Stimulated activated CD4-positive, alpha-beta T cell treated with anti-CD3 and anti-CD28 coated beads, Interleukin-2, amount 100 ng/mL, for 4 hours (primary cell): ENCODE measurements around the gene NT5DC3.

Experiments used
- DNase-seq: peaks from one replicate; pipeline ENCODE4 v3.0.0-alpha.2; 2020; ENCODE audit warnings: low read depth

The NT5DC3 gene

GRCh38 chr12:103783744-103784664, 57.0 kb downstream of the NT5DC3 start:
- DNase-seq = no peak

- DNase-seq = no peak
These were observed 58.6 kb downstream of the NT5DC3 start for GRCh38 chr12:103782399-103782798.

GRCh38 chr12:103780992-103781391, 60.0 kb downstream of the NT5DC3 start:
- DNase-seq = no peak

DNA sequence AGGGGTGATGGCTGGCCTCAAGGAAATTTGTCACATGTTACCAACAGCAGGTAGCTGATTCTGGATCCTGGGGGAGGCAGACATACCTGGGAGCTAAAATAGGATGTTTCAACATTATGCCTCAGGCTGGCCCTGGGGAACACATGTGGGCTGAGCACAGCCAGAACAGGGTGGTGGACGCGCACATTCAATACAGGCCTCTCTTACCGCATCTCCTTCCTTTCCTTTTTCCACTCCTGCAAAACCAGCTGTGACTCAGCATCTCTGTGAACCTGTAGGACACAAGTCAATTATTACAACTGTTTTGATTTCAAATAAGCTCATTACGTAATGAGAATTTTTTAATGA, 61.0 kb downstream of the NT5DC3 start:
- DNase-seq = no peak

DNA sequence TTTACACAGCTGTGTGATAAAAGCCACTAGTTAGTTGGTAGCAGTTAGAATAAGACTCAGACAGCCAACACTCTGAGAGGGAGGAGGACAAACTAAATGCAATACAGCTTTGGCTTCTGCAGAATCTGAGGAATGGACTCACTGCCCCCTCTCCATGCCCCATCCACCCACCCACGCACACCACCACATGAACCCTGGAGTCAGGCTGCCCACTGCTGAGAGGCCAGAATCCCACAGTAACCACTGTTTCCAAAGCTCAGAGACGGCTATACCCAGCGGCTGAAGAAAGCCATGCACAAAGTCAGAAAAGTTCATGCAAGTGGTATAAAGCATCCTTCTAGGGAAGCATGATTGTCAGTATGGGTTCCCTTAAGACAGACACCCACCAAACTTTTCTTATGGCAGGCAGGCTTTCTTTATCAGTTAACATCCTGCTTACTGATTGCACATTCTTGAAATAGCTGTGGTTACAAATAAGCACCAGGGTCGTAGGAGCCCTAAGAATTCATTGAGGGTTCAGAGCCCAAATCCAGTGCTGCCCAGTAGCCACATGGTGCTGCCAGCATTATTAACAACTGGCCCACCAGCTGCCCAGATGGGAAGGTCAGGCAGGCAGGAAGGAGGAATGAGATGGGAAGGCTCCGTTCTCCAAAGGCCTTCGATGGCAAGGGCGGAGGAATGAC, 61.5 kb downstream of the NT5DC3 start:
- DNase-seq = no peak

DNA sequence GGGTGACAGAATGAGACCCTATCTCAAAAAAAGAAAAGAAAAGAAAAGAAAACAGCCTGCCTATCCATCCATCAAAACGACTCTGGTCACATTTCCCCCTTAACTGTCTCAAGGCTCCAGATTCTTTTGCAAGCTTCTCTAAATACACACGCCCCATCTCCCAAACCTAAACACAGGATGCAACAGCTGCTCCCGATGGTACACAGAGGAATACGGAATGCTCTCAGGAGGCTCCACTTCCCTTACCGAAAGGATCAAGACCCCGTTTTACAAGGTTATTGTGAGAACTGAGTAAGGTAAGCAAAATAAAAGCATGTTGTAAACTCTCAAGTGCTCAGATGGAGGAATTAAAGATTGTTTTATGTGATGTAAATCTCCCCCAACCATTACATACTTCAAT, 62.3 kb downstream of the NT5DC3 start:
- DNase-seq = no peak

DNA sequence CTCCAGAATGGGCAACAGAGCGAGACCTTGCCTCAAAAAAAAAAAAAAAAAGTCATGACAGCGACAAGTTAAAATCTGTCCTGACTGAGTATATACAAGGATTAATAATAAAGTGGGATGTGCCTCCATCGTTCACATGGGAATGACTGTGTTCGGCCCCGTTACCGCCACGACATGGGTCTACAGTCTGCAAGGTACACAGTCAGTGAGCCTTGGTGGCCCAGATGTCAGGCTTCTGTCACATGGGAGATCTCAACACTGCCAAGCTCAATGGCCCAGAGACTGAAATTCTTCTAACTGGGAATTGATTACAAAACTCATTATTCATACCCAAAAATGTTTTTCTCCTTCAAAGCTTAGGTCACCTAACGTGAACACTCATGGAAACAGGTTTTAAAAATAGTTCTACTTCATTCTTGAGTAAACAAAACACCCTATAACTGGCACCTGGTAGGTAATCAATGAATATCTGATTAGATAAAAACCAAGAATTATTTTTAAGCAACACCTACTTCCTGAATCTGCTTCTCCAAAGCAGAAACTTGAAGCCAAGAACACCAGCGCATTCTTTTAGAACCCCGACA, 66.0 kb downstream of the NT5DC3 start:
- no peak for DNase-seq

GRCh38 chr12:103773109-103773910, 67.7 kb downstream of the NT5DC3 start:
- DNase-seq = no peak

DNA sequence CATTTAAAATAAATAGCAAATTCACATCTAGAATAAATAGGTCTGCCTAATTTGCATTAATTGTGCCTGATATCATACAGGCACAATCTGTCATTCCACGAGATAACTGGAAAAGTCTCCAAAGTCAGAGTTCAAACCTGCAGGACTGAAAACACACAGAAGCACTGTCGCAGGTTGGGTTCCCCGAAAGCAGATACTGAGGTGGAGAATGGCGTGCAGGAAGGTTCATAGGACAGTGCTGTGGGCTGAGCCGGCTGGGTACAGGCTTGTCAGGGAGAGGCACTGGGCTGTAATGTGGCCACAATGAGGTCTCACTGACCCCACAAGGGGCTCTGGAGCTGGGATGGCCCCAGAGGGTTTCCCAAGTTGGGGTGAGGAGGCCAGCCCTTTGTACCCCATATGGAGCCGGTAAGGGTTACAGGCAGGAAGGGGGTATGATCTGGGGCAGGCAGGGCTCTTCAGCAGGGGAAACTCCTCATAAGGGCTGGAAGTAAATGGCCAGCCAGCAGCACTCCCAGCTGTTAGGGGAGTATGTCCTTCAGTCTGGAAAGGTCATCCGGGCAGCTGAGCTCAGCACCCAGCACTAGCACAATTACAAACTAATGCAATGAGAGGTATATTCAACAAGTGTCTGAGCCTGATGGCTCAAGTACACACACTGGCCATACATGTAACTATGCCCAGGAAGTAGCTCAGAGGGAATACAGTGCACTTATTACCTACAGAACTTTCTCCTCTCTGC, 68.5 kb downstream of the NT5DC3 start:
- no peak for DNase-seq

GRCh38 chr12:103771466-103771865, 69.6 kb downstream of the NT5DC3 start:
- DNase-seq = no peak

DNA sequence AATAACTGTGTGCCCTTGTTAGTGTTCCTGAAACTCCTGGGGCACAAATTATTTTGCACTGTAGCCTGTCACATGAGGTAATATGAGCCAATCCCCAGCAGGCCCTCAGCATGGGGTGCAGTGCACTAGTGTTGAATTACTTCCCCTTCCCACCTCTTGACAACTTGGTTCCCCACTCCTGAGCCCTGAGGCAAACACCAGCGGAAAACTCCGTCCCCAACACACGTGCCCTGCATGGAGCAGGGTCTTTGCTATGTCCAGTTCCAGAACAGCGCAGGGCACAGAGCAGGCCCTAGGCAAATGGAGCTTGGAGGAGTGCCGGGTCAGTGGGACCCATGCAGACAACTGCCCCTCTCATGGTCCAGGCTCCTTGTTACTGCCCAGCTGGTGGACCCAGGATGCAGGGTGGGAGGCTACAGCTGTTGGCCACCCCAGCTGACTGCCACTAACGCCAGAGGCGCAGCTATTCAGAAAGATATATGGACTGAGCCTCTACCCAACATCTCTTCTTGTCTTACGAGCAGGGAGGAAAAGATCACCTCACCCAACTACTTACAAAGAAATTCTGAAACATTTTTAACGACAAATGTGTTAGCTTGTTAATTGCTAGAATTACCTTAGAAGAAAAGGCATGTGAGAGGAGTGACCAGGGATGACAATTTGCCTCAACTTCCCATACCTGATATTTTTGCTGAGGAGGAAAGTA, 71.6 kb downstream of the NT5DC3 start:
- no peak for DNase-seq

DNA sequence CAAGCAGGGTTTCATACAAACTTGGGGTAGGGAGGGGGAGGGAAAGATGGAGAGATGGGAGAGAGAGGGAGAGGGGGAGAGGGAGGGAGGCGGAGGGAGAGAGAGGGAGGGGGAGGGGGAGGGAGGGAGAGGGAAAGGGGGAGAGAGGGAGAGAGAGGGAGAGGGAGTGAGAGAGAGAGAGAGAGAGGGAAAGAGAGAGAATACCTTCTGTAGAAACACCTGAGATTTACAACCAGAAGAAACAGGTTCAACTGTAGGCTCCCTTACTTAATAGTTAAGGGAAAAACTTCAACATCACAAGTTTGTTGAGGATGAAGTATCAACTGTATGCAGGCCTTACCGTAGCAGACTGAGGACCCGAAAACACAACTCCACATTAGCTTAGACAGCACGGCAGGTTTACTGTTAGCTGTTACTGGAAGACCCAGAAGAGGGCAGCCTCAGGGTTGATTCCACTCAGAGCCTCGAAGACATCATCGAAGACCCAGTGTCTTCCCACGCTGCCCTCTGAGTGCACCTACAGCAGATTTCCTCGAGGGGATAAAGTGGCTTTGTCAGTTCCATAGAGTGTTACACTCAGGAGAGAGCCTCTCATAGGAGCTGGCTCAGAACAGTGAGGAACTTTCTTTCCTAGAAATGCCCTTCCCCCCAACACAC, 72.4 kb downstream of the NT5DC3 start:
- DNase-seq = no peak

DNA sequence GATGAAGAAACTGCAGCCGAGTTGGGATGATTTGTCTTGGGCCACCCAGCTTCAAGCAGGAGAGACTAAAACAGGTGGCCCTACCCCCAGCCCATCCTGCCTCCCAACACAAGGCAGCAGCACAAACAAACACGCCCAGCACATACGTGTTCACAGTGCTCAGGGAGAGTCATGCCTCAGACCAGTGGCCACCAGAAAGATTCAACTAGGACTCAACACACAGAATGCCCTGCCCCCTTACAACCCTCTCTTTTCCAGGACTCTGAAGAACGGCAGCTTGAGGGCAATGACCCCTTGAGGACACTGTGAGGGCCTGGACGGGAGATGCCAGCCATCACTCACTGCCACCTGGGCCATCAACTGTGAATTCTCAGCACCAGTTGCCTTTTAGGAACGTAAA, 75.0 kb downstream of the NT5DC3 start:
- DNase-seq = no peak

DNA sequence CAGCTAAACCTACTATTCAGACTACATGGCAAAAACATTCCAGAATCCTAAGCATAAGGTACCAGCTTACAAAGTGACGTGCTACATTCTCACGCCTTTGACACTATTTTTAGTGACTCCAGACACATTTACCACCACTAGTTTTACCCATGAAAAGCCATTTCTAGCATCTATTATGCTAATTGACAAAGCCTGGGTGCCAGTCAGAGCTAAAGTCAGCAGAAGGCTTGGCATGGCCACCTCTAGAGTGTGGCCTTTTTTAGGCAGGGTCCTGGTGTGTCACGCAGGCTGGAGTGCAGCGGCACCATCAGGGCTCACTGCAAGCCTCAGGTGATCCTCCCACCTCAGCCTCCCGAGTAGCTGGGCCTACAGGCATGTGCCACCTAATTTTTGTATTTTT, 75.7 kb downstream of the NT5DC3 start:
- no peak for DNase-seq

DNA sequence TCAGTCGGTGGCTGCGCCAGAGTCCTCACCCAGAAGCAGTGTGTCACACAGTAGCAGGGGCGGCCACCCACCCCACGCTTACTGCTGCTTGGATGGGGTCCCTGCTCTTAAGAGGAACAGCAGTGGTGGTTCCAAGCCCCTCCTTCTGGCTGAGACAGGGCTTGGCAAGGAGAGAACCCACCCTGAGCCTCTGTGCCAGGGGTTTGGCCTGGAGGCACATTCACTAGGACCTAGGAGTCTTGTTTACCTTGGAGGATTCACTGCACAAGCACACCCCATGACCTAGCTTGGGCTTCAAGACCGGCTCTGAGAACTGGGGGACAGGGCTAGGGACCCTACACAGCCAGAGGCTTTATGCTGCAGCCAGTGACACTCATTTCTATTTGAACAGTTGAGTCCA, 78.6 kb downstream of the NT5DC3 start:
- DNase-seq = no peak

DNA sequence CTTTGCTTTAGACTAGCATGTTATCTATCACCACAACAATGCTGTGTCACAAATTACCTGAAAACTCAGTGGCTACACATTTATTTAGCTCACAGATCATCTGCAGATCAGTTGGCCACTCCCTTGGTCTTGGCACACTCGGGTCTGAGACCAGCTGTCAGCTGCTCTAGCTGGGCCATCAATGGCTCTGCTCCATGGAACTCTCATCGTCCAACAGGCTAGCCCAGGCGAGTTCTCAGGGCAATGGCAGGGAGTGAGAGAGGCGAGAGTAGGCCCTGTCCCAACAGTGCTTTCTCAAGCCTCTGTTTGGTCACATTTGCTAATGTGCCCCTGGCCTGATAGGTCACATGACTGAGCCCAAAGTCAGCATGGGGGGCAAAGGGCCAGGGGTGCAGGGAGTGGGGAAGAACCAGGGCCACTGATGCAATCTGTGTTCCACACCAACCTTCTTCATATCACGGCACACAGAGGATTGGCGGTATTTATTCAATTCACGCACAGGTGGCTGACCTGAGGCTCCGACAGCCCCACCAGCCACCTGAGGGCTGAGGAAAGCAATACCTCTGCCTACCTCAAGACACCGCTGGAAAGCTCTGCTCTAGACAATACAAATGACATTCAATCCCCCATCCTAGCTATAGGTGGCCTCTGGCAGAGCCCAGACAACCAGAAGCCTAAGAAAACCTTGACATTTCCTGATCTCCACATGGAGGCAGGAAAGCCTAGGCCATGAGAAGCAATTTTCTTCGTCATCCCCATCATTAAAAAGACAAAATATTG, 82.5 kb downstream of the NT5DC3 start:
- no peak for DNase-seq

DNA sequence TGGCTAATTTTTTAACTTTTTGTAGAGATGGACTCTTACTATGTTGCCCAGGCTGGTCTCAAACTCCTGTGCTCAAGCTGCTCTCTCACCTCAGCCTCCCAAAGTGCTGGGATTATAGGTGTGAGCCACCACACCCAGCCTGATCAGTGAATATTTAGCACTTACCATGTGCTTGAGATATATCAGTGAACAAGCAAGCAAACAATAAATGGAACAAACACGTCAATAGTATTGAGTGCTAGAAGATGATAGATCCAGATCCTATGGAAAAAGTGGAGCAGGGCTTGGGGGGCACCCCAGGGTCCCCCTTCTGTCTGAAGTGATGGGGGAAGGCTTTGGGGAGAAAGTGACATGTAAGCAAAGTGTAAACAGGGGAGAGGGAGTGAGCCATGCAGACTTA, 83.8 kb downstream of the NT5DC3 start:
- DNase-seq = no peak

GRCh38 chr12:103756443-103756842, 84.6 kb downstream of the NT5DC3 start:
- no peak for DNase-seq

DNA sequence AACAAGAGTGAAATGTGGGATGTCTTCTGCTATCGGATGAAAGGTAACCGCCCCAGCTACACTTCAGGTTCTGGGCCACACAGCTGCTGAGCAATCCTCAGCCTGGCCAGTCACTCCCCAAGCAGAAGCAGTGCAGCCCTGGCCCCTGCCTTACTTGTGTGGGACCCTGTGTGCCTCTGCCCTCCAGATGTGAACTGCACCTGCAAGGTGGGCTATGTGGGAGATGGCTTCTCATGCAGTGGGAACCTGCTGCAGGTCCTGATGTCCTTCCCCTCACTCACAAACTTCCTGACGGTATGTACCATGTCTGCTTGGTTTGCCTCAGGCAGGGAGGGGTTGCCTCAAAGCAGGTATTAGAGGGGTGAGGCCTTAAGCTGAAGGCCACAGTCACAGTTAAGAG, 85.6 kb downstream of the NT5DC3 start:
- no peak for DNase-seq

- DNase-seq = no peak
These were observed 89.4 kb downstream of the NT5DC3 start for GRCh38 chr12:103751600-103751999.
